ENCODE data around the gene WDR55. TPM values are rescaled to one million over a fixed set of nuclear protein-coding genes. Genes with fewer than 3 reads are reported as not detected.
"Not testable (repeated sequence)": the region's sequence is repeated elsewhere in the genome, so short reads cannot be mapped to it uniquely, and the experiment has no call there.

The WDR55 gene, protein sequence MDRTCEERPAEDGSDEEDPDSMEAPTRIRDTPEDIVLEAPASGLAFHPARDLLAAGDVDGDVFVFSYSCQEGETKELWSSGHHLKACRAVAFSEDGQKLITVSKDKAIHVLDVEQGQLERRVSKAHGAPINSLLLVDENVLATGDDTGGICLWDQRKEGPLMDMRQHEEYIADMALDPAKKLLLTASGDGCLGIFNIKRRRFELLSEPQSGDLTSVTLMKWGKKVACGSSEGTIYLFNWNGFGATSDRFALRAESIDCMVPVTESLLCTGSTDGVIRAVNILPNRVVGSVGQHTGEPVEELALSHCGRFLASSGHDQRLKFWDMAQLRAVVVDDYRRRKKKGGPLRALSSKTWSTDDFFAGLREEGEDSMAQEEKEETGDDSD
- 10 to 100 TPM; 23.2 to 44.0 (median 24.5) TPM for total RNA-seq

DNA sequence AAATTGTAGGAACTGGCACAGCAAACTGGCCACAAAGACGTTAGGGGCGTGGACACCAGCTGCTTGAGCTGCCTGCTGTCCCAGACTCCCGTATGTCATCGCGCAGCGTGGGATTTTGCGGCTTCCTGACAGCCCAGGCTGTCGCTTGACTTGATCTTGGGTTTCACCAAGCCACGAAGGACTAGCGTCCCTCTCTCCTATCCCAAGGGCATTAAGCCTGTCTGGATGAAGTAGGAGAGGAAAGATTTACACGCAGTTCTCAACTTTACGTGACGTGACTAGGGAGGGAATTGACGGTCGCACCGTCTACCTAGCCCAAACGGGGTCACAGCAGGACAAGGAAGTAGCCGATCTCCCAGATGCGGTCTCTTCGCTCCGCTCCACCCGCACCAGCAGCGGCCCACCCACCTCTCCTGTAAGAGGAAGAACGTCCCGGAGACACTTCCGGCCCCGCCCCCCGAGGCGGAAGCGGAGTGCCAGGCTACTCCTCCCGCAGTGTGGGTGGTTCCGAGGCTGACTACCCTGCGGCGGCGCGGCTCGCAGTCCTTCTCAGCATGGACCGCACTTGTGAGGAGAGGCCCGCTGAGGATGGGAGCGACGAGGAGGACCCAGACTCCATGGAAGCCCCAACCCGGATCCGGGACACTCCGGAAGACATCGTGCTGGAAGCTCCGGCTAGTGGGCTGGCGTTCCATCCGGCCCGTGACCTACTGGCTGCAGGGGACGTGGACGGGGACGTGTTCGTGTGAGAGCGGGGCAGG is at the start of gene WDR55:
Gene WDR55, plus strand, starts transcription at position 546 of the 761 bp plus-strand sequence. Its CDS starts 9 bp downstream, at position 555.
- Histone ChIP-seq H3K27me3 (no peaks in the 10 kb centered on the region), H3K4me1 (peaks cover 17 to 28% (median 19%) of the 10 kb centered on the region in 4 donors), H3K27ac (peak within 1 kb of the TSS; percentile 87 to 94 (median 93)), H3K36me3 (peaks cover 36 to 61% (median 51%) of the 10 kb centered on the region in 4 donors), H3K9me3 (no peaks in the 10 kb centered on the region), H3K4me3 (peak within 1 kb of the TSS; percentile 81 to 87 (median 86))
- 0 to 1% methylated on average over 25 to 43 of the region's 54 CpGs for WGBS, 2 donors
- TF ChIP-seq POLR2AphosphoS5 (IDR thresholded peaks at IDR 0.05), result peak; percentile 93 to 95
- TF ChIP-seq POLR2A (IDR thresholded peaks at IDR 0.05), result peak in 3 of 4 donors; percentile 50 to 87 (median 58)
- TF ChIP-seq EP300 (IDR thresholded peaks at IDR 0.05), result peak in 1 of 4 donors; percentile 44
- TF ChIP-seq, protein P1, sequence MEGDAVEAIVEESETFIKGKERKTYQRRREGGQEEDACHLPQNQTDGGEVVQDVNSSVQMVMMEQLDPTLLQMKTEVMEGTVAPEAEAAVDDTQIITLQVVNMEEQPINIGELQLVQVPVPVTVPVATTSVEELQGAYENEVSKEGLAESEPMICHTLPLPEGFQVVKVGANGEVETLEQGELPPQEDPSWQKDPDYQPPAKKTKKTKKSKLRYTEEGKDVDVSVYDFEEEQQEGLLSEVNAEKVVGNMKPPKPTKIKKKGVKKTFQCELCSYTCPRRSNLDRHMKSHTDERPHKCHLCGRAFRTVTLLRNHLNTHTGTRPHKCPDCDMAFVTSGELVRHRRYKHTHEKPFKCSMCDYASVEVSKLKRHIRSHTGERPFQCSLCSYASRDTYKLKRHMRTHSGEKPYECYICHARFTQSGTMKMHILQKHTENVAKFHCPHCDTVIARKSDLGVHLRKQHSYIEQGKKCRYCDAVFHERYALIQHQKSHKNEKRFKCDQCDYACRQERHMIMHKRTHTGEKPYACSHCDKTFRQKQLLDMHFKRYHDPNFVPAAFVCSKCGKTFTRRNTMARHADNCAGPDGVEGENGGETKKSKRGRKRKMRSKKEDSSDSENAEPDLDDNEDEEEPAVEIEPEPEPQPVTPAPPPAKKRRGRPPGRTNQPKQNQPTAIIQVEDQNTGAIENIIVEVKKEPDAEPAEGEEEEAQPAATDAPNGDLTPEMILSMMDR (IDR thresholded peaks at IDR 0.05), result no peak
- ATAC-seq (ENCODE audit: low FRiP score in 2 of 2), result peak; percentile 98 to 100
- peak; percentile 99 for DNase-seq

DNA sequence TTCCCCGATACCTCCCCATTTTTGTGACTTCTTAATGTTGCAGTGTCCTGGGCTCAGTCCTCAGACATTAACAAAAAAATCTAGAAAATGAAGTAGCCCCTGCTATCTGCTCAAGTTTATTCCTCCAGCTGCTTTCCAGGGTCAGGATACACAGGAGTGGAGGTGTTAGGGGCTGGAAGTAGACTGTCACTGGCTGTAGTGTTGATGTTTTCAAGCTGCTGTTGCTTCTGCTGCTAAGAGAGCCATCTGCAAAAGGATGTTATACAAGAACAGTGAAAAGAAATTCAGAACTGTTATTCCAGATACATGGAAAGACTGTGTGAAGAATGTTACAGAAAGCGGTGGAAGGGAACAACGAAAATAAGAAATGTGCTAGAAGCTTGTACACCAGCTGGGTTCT is 42.4 kb upstream of the WDR55 start:
- ATAC-seq (ENCODE audit: low FRiP score in 2 of 2) (no peak), DNase-seq (no peak)
- Histone ChIP-seq H3K27ac (no peak overlapping the region), H3K4me1 (peaks cover 0 to 6% (median 2%) of the 10 kb centered on the region in 4 donors), H3K4me3 (no peak overlapping the region), H3K27me3 (no peaks in the 10 kb centered on the region), H3K9me3 (no peaks in the 10 kb centered on the region), H3K36me3 (no peaks in the 10 kb centered on the region)
- WGBS, 2 donors, result 79 to 80% methylated on average over 3 of the region's 3 CpGs
- TF ChIP-seq POLR2AphosphoS5 (IDR thresholded peaks at IDR 0.05) (peak in 1 of 2 donors; percentile 32), EP300 (IDR thresholded peaks at IDR 0.05) (no peak)

DNA sequence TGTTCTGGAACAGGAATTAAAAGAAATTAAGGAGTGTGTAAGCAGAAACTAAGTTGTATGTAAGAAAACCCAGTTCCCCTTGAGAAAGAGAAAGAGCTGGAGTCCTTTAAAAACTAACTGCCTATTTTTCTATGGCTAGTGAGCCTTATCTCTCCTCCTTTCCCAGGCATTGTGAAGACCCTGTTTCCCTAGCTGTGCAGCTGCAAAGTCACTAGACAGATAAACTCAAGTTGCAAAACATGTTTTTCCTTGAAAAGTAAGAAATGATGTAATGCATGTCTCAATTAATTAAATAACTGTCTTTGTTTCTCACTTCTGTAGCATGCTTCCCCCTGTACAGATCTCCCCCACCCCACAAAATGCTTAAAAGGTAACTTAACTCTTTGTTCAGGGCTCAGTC is 41.6 kb upstream of the WDR55 start:
- not testable (repeated sequence) for H3K27ac ChIP-seq; ATAC-seq (ENCODE audit: low FRiP score in 2 of 2); H3K9me3 ChIP-seq; H3K4me3 ChIP-seq; H3K27me3 ChIP-seq; H3K36me3 ChIP-seq; H3K4me1 ChIP-seq; DNase-seq

DNA sequence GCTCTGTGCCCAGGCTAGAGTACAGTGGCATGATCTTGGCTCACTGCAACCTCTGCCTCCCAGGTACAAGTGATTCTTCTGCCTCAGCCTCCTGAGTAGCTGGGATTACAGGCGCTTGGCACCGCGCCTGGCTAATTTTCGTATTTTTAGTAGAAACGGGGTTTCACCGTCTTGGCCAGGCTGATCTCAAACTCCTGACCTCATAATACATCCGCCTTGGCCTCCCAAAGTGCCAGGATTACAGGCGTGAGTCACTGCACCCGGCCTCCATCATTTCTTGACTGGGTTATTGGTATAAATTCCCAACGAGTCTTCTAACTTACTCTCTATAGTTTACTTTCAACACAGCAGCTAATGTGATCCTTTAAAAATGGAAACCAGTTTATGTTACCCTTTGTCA is 39.8 kb upstream of the WDR55 start:
- not testable (repeated sequence) for H3K27me3 ChIP-seq; H3K36me3 ChIP-seq; H3K9me3 ChIP-seq; H3K27ac ChIP-seq; DNase-seq; H3K4me3 ChIP-seq; ATAC-seq (ENCODE audit: low FRiP score in 2 of 2)
- 86 to 90% methylated on average over 10 of the region's 10 CpGs for WGBS, 2 donors
- H3K4me1 ChIP-seq, result peaks cover 0 to 10% (median 4%) of the 10 kb centered on the region in 4 donors

DNA sequence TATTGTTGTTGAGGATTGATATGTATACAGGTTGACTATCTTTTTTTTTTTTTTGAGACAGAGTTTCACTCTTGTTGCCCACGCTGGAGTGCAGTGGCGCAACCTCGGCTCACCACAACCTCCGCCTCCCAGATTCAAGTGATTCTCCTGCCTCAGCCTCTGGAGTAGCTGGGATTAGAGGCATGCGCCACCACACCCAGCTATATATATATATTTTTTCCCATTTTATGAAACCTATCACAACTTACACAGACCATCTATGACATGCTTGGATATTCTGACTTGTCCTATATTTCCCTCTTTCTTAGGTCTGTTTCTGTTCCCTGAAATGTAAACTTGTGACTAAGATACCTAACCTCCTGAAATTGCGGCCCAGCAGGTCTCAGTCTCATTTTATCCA is 36.7 kb upstream of the WDR55 start:
- WGBS, 2 donors, result 85 to 89% methylated on average over 6 of the region's 6 CpGs
- H3K27ac ChIP-seq, result no peak overlapping the region

DNA sequence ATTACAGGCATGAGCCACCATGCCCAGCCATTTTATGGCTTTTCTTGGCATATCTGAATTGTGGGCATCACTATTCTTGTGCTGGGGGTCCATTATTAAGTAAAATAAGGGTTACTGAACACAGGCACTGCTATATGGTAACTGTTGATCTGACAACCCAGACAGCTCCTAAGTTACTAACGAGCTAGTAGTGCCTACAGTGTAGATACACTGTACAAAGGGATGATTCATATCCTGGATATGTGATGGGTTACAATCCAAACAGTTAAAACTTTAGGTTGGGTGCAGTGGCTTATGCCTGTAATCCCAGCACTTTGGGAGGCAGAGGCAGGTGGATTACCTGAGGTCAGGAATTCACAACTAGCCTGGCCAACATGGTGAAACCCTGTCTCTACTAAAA is 36.0 kb upstream of the WDR55 start:
- no peak overlapping the region for H3K4me3 ChIP-seq
- no peak for TF ChIP-seq POLR2AphosphoS5 (IDR thresholded peaks at IDR 0.05)
- no peak for TF ChIP-seq EP300 (IDR thresholded peaks at IDR 0.05)
- no peak for TF ChIP-seq POLR2A (IDR thresholded peaks at IDR 0.05)
- TF ChIP-seq, protein P1 (IDR thresholded peaks at IDR 0.05), result no peak
- H3K36me3 ChIP-seq, result no peaks in the 10 kb centered on the region
- ATAC-seq (ENCODE audit: low FRiP score in 2 of 2) (no peak), DNase-seq (no peak)
- 35 to 43% methylated on average over 1 of the region's 1 CpG for WGBS, 2 donors
- H3K4me1 ChIP-seq, result peaks cover 11 to 38% (median 18%) of the 10 kb centered on the region in 4 donors
- H3K27ac ChIP-seq, result no peak overlapping the region
- H3K27me3 ChIP-seq, result no peaks in the 10 kb centered on the region
- H3K9me3 ChIP-seq, result no peaks in the 10 kb centered on the region

More for the DNA sequence above, 36.7 kb upstream of the WDR55 start:
- TF ChIP-seq EP300 (IDR thresholded peaks at IDR 0.05) (no peak), POLR2A (IDR thresholded peaks at IDR 0.05) (no peak), POLR2AphosphoS5 (IDR thresholded peaks at IDR 0.05) (no peak)
- TF ChIP-seq, protein P1 (IDR thresholded peaks at IDR 0.05), result no peak
- no peak overlapping the region for H3K4me3 ChIP-seq
- no peaks in the 10 kb centered on the region for H3K36me3 ChIP-seq
- peaks cover 6 to 31% (median 13%) of the 10 kb centered on the region in 4 donors for H3K4me1 ChIP-seq
- no peaks in the 10 kb centered on the region for H3K9me3 ChIP-seq
- ATAC-seq (ENCODE audit: low FRiP score in 2 of 2) (no peak), DNase-seq (no peak)
- H3K27me3 ChIP-seq, result no peaks in the 10 kb centered on the region
